CD8-positive, alpha-beta memory T cell (primary cell): ENCODE data around the gene MYL10. TPM values are rescaled to one million over a fixed set of nuclear protein-coding genes. Genes with fewer than 3 reads are reported as not detected.
A peak's percentile ranks its signal among the peaks of the same experiment; 100 is the strongest.

ENCODE experiments used
- CTCF ChIA-PET: fragments of 350-600 bp; sonication (Branson Sonifier 250); formaldehyde crosslinking; loops from one replicate; lab custom pipeline; 2021; ENCODE audit warnings: antibody characterized with exemption; lab: Charles Lee
- POLR2A ChIA-PET: fragments of 350-600 bp; sonication (Branson Sonifier 250); formaldehyde crosslinking; loops from one replicate; lab custom pipeline; 2021; ENCODE audit warnings: antibody characterized with exemption; lab: Charles Lee
- DNase-seq, 5 donors: peaks; one replicate each; pipeline versions ENCODE4 v3.0.0 to v3.0.0-alpha.2; 2020 to 2022; ENCODE audit warnings: mixed read lengths in 1 of 5
- H3K27ac ChIP-seq: one replicate; pipeline ENCODE4 v1.7.0; 2013; ENCODE audit warnings: low read depth, mild to moderate bottlenecking, low read length, moderate library complexity
- H3K27me3 ChIP-seq: 2 replicates; pipeline ENCODE4 v1.7.0; 2013; ENCODE audit warnings: low read length, mild to moderate bottlenecking; ENCODE audit not compliant: insufficient read depth, poor library complexity, severe bottlenecking
- H3K36me3 ChIP-seq: 2 replicates; pipeline ENCODE4 v1.7.0; 2013; ENCODE audit warnings: mild to moderate bottlenecking, low read length, moderate library complexity; ENCODE audit not compliant: insufficient read depth
- H3K4me1 ChIP-seq: 2 replicates; pipeline ENCODE4 v1.7.0; 2013; ENCODE audit warnings: mild to moderate bottlenecking, low read length, moderate library complexity; ENCODE audit not compliant: insufficient read depth
- H3K4me3 ChIP-seq: 2 replicates; pipeline ENCODE4 v1.7.0; 2013; ENCODE audit warnings: mild to moderate bottlenecking, low read length
- H3K9me3 ChIP-seq: 2 replicates; pipeline ENCODE4 v1.7.0; 2013; ENCODE audit warnings: mild to moderate bottlenecking, low read length
- H3K27ac Mint-ChIP-seq, 8 donors: one replicate each; pipeline ENCODE4 v1.8.0; 2020 to 2021; ENCODE audit warnings: mixed read lengths in 8 of 8, mild to moderate bottlenecking in 6 of 8, inconsistent platforms in 3 of 8, moderate library complexity in 3 of 8
- H3K27me3 Mint-ChIP-seq, 2 donors: one replicate each; pipeline ENCODE4 v1.8.0; 2020 to 2021; ENCODE audit warnings: mixed read lengths in 2 of 2, mild to moderate bottlenecking in 1 of 2, moderate library complexity in 1 of 2
- H3K36me3 Mint-ChIP-seq, 3 donors: one replicate each; pipeline ENCODE4 v1.8.0; 2020 to 2021; ENCODE audit warnings: mixed read lengths in 3 of 3, inconsistent platforms in 1 of 3, mild to moderate bottlenecking in 1 of 3
- H3K4me1 Mint-ChIP-seq, 3 donors: one replicate each; pipeline ENCODE4 v1.8.0; 2020 to 2021; ENCODE audit warnings: mixed read lengths in 3 of 3, inconsistent platforms in 1 of 3, mild to moderate bottlenecking in 1 of 3
- H3K4me3 Mint-ChIP-seq, 7 donors: one replicate each; pipeline ENCODE4 v1.8.0; 2020 to 2021; ENCODE audit warnings: mixed read lengths in 7 of 7, mild to moderate bottlenecking in 6 of 7, moderate library complexity in 4 of 7, inconsistent platforms in 2 of 7
- H3K9me3 Mint-ChIP-seq, 5 donors: one replicate each; pipeline ENCODE4 v1.8.0; 2020 to 2022; ENCODE audit warnings: mixed read lengths in 5 of 5, mild to moderate bottlenecking in 3 of 5, moderate library complexity in 2 of 5, inconsistent platforms in 1 of 5
- polyA plus RNA-seq: library from polyadenylated mRNA; unstranded; fragments of 300-500 nt; fragmentation: Illumina TruSeq; gene quantifications from one replicate; pipeline ENCODE4 v1.2.3, GENCODE V29; 2021
- total RNA-seq, 2 experiments: library from RNA; stranded (reverse); gene quantifications; one replicate each; pipeline ENCODE4 v1.2.3, GENCODE V29; 2021

Gene MYL10
- total and polyA plus RNA-seq, 3 experiments from 2014 or later = not detected

DNA sequence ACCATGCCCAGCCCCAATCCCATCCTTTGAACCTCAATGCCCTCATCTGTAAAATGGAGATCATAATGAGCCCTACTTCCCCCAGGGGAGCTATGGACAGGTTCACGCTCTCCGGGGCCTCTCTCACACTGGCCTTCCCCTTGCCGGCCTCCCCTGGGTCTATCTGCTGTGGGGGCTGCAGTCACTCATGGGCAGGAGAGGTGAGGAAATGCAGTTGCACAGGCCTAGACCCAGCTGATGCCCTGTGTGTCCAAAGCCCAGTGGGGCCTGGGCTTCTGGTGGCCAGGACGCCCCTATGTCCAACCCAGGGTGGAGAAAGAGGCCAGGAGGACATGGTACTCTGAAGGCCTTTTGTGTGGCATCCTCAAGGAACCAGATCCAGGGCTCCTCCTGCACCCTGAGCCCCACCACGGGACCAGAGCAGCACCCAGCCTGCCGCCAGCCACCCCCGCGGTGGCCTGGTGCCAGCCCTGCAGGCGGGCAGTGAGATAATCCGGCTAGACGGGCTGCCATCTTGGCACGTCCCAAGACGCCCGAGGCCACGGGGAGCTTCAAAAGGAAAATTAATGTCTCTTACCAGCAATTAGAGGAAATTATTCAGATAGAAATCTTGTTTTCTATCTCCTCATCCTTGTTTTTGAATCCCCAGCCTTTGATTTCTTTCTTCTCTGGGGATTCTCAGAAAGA, 39.0 kb downstream of the MYL10 start:
- CTCF ChIA-PET = interaction anchor here (0.7 kb wide), 1 partner anchor 30 kb away, joined by 3 read pairs; no protein-coding TSS in a partner anchor
- H3K9me3 Mint-ChIP-seq = no peaks in the 10 kb centered on the region
- peaks cover 0 to 5% of the 10 kb centered on the region in 2 donors for H3K27me3 Mint-ChIP-seq

GRCh38 chr7:101589052-101589451, 40.0 kb downstream of the MYL10 start:
- H3K27me3 Mint-ChIP-seq = peaks cover 0 to 5% of the 10 kb centered on the region in 2 donors
- Histone ChIP-seq H3K4me1 (no peaks in the 10 kb centered on the region), H3K27ac (no peak overlapping the region), H3K4me3 (no peak overlapping the region), H3K9me3 (no peaks in the 10 kb centered on the region), H3K36me3 (no peaks in the 10 kb centered on the region), H3K27me3 (no peaks in the 10 kb centered on the region)
- H3K4me3 Mint-ChIP-seq = no peak overlapping the region
- ChIA-PET POLR2A (no interaction called here), CTCF (no interaction called here)
- H3K4me1 Mint-ChIP-seq = no peaks in the 10 kb centered on the region
- H3K27ac Mint-ChIP-seq = no peak overlapping the region
- H3K9me3 Mint-ChIP-seq = no peaks in the 10 kb centered on the region
- H3K36me3 Mint-ChIP-seq = no peaks in the 10 kb centered on the region
- no peak for DNase-seq

More for the DNA sequence above, 39.0 kb downstream of the MYL10 start:
- Histone ChIP-seq H3K36me3 (no peaks in the 10 kb centered on the region), H3K27me3 (no peaks in the 10 kb centered on the region), H3K4me3 (no peak overlapping the region), H3K4me1 (no peaks in the 10 kb centered on the region), H3K27ac (no peak overlapping the region), H3K9me3 (no peaks in the 10 kb centered on the region)
- POLR2A ChIA-PET = no interaction called here
- no peak for DNase-seq
- no peak overlapping the region for H3K4me3 Mint-ChIP-seq
- H3K4me1 Mint-ChIP-seq = no peaks in the 10 kb centered on the region
- H3K27ac Mint-ChIP-seq = no peak overlapping the region
- no peaks in the 10 kb centered on the region for H3K36me3 Mint-ChIP-seq

DNA sequence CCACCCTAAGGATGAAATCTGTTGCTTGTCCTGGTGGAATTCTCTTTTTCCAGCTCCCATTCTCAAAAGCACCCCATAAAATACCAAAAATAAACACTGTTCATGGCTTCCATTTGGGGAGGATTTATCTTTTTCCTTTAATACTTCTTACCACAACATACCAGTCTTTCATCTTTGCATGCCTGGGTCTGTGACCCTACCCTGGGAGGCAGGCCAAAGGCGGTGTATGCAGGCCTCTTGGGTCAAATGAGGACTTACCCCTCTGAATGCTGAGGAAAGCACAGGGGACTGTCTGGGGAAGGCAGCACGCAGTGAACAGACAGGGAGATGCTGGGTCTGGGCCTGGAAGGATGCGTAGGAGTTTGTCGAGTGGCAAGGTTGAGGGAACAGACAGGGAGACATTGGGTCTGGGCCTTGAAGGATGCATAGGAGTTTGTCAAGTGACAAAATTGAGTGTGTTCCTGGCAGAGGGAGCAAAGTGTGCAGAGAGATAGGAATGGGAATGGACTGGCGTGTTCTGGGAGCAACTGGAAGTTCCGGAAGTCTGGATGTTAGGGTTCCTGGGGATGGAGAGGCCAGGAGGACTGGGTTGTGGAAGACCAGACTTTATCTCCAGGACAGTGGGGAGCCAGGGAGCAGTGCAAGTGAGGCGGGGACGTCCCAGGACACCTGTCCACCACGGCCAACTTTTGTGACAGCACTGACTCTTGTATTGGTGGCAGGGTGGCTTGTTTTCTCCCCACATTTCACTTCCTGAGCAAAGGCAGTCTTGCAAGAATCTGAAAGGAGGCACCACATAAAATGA, 40.8 kb downstream of the MYL10 start:
- H3K27me3 Mint-ChIP-seq = peaks cover 2 to 5% of the 10 kb centered on the region in 2 donors
- POLR2A ChIA-PET = no interaction called here
- no peak overlapping the region for H3K4me3 ChIP-seq
- CTCF ChIA-PET = no interaction called here
- H3K9me3 Mint-ChIP-seq = no peaks in the 10 kb centered on the region
- no peaks in the 10 kb centered on the region for H3K36me3 ChIP-seq
- no peaks in the 10 kb centered on the region for H3K4me1 Mint-ChIP-seq
- H3K27ac Mint-ChIP-seq = peak overlapping the region in 1 of 8 donors; percentile 43
- H3K27me3 ChIP-seq = no peaks in the 10 kb centered on the region
- no peaks in the 10 kb centered on the region for H3K36me3 Mint-ChIP-seq
- H3K4me1 ChIP-seq = no peaks in the 10 kb centered on the region
- DNase-seq = no peak
- H3K27ac ChIP-seq = no peak overlapping the region
- H3K4me3 Mint-ChIP-seq = no peak overlapping the region
- H3K9me3 ChIP-seq = no peaks in the 10 kb centered on the region

DNA sequence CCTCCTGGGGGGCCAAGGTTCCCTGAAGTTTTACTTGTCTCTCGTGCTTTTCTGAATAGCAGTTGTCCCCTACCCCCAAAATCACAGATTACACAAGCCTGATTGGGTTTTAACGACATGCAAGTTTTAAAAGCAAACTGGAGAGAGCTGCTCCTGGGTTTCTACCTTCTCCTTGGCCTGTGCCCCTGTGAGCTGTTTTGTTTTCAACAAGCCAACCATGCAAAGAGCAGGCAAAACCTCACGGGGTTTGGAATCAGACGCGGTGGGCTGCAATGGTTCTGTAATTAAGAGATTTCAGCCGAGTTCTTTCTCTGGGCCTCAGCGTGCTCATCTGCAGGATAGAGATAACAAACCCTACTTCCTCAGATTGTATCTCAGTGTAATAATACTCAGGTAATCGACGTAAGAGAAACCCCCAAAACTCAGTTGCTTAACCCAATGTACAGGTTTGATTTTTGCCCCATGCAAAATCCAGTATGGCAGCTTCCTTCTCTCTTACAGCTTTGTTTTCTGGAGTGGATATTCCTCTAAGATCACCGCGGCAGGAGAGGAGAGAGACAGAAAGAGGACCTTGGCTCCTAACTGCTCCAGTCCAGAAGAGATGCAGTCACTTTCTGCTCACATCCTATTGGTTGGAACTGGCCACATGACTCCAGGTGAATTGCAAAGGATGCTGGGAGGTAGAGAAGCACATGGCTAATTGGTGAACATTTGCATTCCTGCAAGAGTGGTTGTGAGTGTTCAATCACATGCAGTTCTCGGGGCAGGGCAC, 42.0 kb downstream of the MYL10 start:
- H3K4me3 ChIP-seq = no peak overlapping the region
- no peak for DNase-seq
- no peaks in the 10 kb centered on the region for H3K4me1 ChIP-seq
- ChIA-PET POLR2A (no interaction called here), CTCF (no interaction called here)
- Mint-ChIP-seq H3K27ac (no peak overlapping the region), H3K4me3 (no peak overlapping the region), H3K27me3 (peaks cover 8 to 11% of the 10 kb centered on the region in 2 donors), H3K36me3 (no peaks in the 10 kb centered on the region), H3K9me3 (no peaks in the 10 kb centered on the region), H3K4me1 (no peaks in the 10 kb centered on the region)
- H3K36me3 ChIP-seq = no peaks in the 10 kb centered on the region
- H3K9me3 ChIP-seq = no peaks in the 10 kb centered on the region
- H3K27ac ChIP-seq = no peak overlapping the region
- H3K27me3 ChIP-seq = no peaks in the 10 kb centered on the region

- no peak for DNase-seq
- peaks cover 8 to 19% of the 10 kb centered on the region in 2 donors for H3K27me3 Mint-ChIP-seq
- Histone ChIP-seq H3K4me3 (no peak overlapping the region), H3K27me3 (no peaks in the 10 kb centered on the region), H3K36me3 (no peaks in the 10 kb centered on the region), H3K27ac (no peak overlapping the region), H3K4me1 (no peaks in the 10 kb centered on the region), H3K9me3 (no peaks in the 10 kb centered on the region)
- H3K9me3 Mint-ChIP-seq = no peaks in the 10 kb centered on the region
- H3K4me3 Mint-ChIP-seq = no peak overlapping the region
- ChIA-PET CTCF (no interaction called here), POLR2A (no interaction called here)
- H3K27ac Mint-ChIP-seq = no peak overlapping the region
- H3K4me1 Mint-ChIP-seq = no peaks in the 10 kb centered on the region
- H3K36me3 Mint-ChIP-seq = no peaks in the 10 kb centered on the region
Measured at GRCh38 chr7:101586078-101586905, 42.8 kb downstream of the MYL10 start.

GRCh38 chr7:101582971-101583370, 46.1 kb downstream of the MYL10 start:
- Histone ChIP-seq H3K4me1 (no peaks in the 10 kb centered on the region), H3K9me3 (no peaks in the 10 kb centered on the region), H3K36me3 (no peaks in the 10 kb centered on the region), H3K4me3 (no peak overlapping the region), H3K27me3 (no peaks in the 10 kb centered on the region), H3K27ac (no peak overlapping the region)
- Mint-ChIP-seq H3K27ac (peak overlapping the region in 1 of 8 donors; percentile 55), H3K27me3 (peaks cover 9 to 41% of the 10 kb centered on the region in 2 donors), H3K36me3 (peaks cover 0 to 4% (median 1%) of the 10 kb centered on the region in 3 donors), H3K9me3 (peaks cover 0 to 2% (median 0%) of the 10 kb centered on the region in 5 donors), H3K4me3 (no peak overlapping the region), H3K4me1 (no peaks in the 10 kb centered on the region)
- no peak for DNase-seq
- POLR2A ChIA-PET = no interaction called here
- CTCF ChIA-PET = no interaction called here

DNA sequence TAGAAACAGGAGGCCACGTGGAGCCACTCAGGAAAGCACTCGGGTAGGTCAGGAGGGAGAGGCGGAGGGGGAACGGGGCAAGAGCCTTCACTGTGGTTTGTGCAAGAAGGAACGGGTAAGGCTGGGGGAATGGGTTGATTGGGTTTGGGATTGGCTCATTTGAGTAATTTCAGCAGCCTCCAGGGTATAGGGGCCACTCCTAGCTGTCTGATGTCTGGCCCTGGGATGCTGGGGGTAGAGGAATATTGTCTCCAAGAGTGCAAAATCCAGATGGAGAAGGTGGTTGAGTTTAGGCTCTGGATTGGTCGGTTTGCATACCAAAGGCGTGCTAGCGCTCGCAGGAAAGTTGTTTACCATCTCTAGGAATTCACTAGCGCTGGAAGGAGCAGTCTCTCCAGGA, 47.2 kb downstream of the MYL10 start:
- no peak for DNase-seq
- Histone ChIP-seq H3K36me3 (no peaks in the 10 kb centered on the region), H3K4me3 (no peak overlapping the region), H3K27me3 (no peaks in the 10 kb centered on the region), H3K4me1 (no peaks in the 10 kb centered on the region), H3K27ac (no peak overlapping the region), H3K9me3 (no peaks in the 10 kb centered on the region)
- Mint-ChIP-seq H3K27me3 (peaks cover 15 to 50% of the 10 kb centered on the region in 2 donors), H3K36me3 (peaks cover 0 to 4% (median 1%) of the 10 kb centered on the region in 3 donors), H3K4me3 (peak overlapping the region in 1 of 7 donors; percentile 12), H3K27ac (no peak overlapping the region), H3K4me1 (no peaks in the 10 kb centered on the region), H3K9me3 (peaks cover 0 to 2% (median 0%) of the 10 kb centered on the region in 5 donors)
- ChIA-PET CTCF (no interaction called here), POLR2A (no interaction called here)
